ENCODE data around the gene CHST5. TPM values are rescaled to one million over a fixed set of nuclear protein-coding genes. Genes with fewer than 3 reads are reported as not detected.
A peak's percentile ranks its signal among the peaks of the same experiment; 100 is the strongest.
"Not testable (repeated sequence)": the region's sequence is repeated elsewhere in the genome, so short reads cannot be mapped to it uniquely, and the experiment has no call there.

The CHST5 gene
- total and polyA plus RNA-seq, 2 of the 13 experiments (the other 11 are each of a cell fraction or from before 2014, with no cell fraction given) = 0.05 TPM; not detected in 1

DNA sequence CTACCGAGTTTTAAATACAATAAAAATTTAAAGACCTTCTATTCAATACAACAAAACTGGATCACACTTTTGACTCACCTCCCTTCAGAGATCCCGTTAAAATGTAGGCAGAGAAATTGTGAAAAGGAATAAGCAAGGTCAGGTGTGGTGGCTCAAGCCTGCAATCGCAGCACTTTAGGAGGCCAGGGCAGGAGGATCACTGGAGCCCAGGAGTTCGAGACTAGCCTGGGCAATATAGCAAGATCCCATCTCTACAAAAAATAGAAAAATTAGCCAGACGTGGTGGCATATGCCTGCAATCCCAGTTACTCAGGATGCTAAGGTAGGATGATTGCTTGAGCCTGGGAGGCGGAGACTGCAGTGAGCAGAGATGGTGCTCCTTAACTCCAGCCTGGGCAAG is 16.7 kb downstream of the CHST5 start:
- Histone ChIP-seq H3K27me3 (ENCODE audit: control insufficient read depth in 1 of 2, insufficient read depth in 2 of 2, low read length in 2 of 2) (no peaks in the 10 kb centered on the region), H3K4me1 (ENCODE audit: insufficient read depth, low read length) (peaks cover 10% of the 10 kb centered on the region), H2AFZ (ENCODE audit: low read length) (no peak overlapping the region), H3K9ac (ENCODE audit: insufficient read depth, low read depth, low read length) (no peak overlapping the region), H3K9me3 (ENCODE audit: low read length) (no peaks in the 10 kb centered on the region), H3K4me2 (ENCODE audit: low read depth, low read length) (no peak overlapping the region), H3K27ac (ENCODE audit: extremely low read length, insufficient read depth, low read length) (no peak overlapping the region), H3K4me3 (replicated peaks in 1 of 3; ENCODE audit: insufficient read depth in 1 of 3, low read depth in 2 of 3, low read length in 3 of 3) (no peak overlapping the region), H3K36me3 (replicated peaks in 1 of 2; ENCODE audit: control insufficient read depth in 1 of 2, insufficient read depth in 2 of 2, low read length in 2 of 2) (no peaks in the 10 kb centered on the region), H3K79me2 (ENCODE audit: insufficient read depth, low read length) (no peaks in the 10 kb centered on the region), H4K20me1 (ENCODE audit: insufficient read depth, low read length) (no peaks in the 10 kb centered on the region)
- ATAC-seq (no peak), DNase-seq (ENCODE audit: low spot score) (no peak), FAIRE-seq (no peak)
- in situ Hi-C loops (cut with HindIII; ENCODE audit: extremely low pct_ligation_motif_present, low pct_unique_long_range_greater_than_20kb) (loop anchor here (5.0 kb wide), 1 partner anchor 47 kb away; no protein-coding TSS in a partner anchor), intact Hi-C loops (cut with micrococcal nuclease; ENCODE audit: unreplicated experiment) (loop anchor here (5.0 kb wide), 1 partner anchor 48 kb away; the partner anchor contains the start of gene GABARAPL2)
- CTCF ChIA-PET (ENCODE audit: low intra/inter-chr PET ratio, low total read pairs) = no interaction called here
- POLR2A ChIA-PET = no interaction called here
- 56% methylated on average over 6 of the region's 6 CpGs for WGBS (ENCODE audit: low lambda C conversion rate)
- TF ChIP-seq NKX3-1 (CRISPR knock-in tag; IDR thresholded peaks at IDR 0.05) (no peak), ZNF121 (CRISPR knock-in tag; IDR thresholded peaks at IDR 0.05) (peak; percentile 76), ZNF770 (CRISPR knock-in tag; IDR thresholded peaks at IDR 0.05) (peak; percentile 66)
- BruUV-seq (replicated peaks) = no TSS peak

GRCh38 chr16:75516189-75516966 is 19.5 kb downstream of the CHST5 start:
- peak overlapping the region; percentile 73 to 97 (median 95) for H3K4me3 ChIP-seq (replicated peaks in 1 of 3; ENCODE audit: insufficient read depth in 1 of 3, low read depth in 2 of 3, low read length in 3 of 3)
- ChIA-PET CTCF (ENCODE audit: low intra/inter-chr PET ratio, low total read pairs) (interaction anchor here (1.5 to 3.1 kb wide), 3 partner anchors 35 to 51 kb away, joined by 5 to 31 read pairs (median 19); partner anchors contain the start of gene TMEM170A), POLR2A (interaction anchor here (0.8 to 2.0 kb wide), 17 partner anchors 12 to 211 kb away, joined by 3 to 20 read pairs (median 6); partner anchors contain the start of genes ADAT1, CFDP1, GABARAPL2 and KARS1)
- peak overlapping the region; percentile 81 for H3K4me2 ChIP-seq (ENCODE audit: low read depth, low read length)
- H3K4me1 ChIP-seq (ENCODE audit: insufficient read depth, low read length); DNase-seq (ENCODE audit: low spot score); H3K79me2 ChIP-seq (ENCODE audit: insufficient read depth, low read length); H3K27me3 ChIP-seq (ENCODE audit: control insufficient read depth in 1 of 2, insufficient read depth in 2 of 2, low read length in 2 of 2); H3K36me3 ChIP-seq (replicated peaks in 1 of 2; ENCODE audit: control insufficient read depth in 1 of 2, insufficient read depth in 2 of 2, low read length in 2 of 2); H3K9me3 ChIP-seq (ENCODE audit: low read length); H4K20me1 ChIP-seq (ENCODE audit: insufficient read depth, low read length); H2AFZ ChIP-seq (ENCODE audit: low read length): not testable (repeated sequence)
- peak; percentile 63 for FAIRE-seq
- WGBS (ENCODE audit: low lambda C conversion rate) = 2% methylated on average over 18 of the region's 42 CpGs
- in situ Hi-C loops (cut with HindIII; ENCODE audit: extremely low pct_ligation_motif_present, low pct_unique_long_range_greater_than_20kb) = loop anchor here (5.0 kb wide), 1 partner anchor 44 kb away; no protein-coding TSS in a partner anchor
- H3K27ac ChIP-seq (ENCODE audit: extremely low read length, insufficient read depth, low read length) = peak overlapping the region; percentile 77
- H3K9ac ChIP-seq (ENCODE audit: insufficient read depth, low read depth, low read length) = peak overlapping the region; percentile 95
- BruUV-seq (replicated peaks) = TSS peak; percentile 82
- intact Hi-C loops (cut with micrococcal nuclease; ENCODE audit: unreplicated experiment) = loop anchor here (2.0 to 5.0 kb wide), 2 partner anchors 51 to 106 kb away; partner anchors contain the start of genes ADAT1 and GABARAPL2
- peak; percentile 67 for ATAC-seq
- TF ChIP-seq ZNF841 (CRISPR knock-in tag; IDR thresholded peaks at IDR 0.05; ENCODE audit: borderline replicate concordance) (0 out of 2 replicates have a peak, but pooled peaks have one; percentile 15), CENPT (CRISPR knock-in tag; IDR thresholded peaks at IDR 0.05; ENCODE audit: low read depth) (0 out of 2 replicates have a peak, but pooled peaks have one; percentile 6), WIZ (CRISPR knock-in tag; IDR thresholded peaks at IDR 0.05) (peak; percentile 73; the same call in 1 of the 2 replicates), ZBTB42 (CRISPR knock-in tag; IDR thresholded peaks at IDR 0.05) (peak; percentile 55; the same call in 1 of the 2 replicates)
- TF ChIP-seq, protein P1, sequence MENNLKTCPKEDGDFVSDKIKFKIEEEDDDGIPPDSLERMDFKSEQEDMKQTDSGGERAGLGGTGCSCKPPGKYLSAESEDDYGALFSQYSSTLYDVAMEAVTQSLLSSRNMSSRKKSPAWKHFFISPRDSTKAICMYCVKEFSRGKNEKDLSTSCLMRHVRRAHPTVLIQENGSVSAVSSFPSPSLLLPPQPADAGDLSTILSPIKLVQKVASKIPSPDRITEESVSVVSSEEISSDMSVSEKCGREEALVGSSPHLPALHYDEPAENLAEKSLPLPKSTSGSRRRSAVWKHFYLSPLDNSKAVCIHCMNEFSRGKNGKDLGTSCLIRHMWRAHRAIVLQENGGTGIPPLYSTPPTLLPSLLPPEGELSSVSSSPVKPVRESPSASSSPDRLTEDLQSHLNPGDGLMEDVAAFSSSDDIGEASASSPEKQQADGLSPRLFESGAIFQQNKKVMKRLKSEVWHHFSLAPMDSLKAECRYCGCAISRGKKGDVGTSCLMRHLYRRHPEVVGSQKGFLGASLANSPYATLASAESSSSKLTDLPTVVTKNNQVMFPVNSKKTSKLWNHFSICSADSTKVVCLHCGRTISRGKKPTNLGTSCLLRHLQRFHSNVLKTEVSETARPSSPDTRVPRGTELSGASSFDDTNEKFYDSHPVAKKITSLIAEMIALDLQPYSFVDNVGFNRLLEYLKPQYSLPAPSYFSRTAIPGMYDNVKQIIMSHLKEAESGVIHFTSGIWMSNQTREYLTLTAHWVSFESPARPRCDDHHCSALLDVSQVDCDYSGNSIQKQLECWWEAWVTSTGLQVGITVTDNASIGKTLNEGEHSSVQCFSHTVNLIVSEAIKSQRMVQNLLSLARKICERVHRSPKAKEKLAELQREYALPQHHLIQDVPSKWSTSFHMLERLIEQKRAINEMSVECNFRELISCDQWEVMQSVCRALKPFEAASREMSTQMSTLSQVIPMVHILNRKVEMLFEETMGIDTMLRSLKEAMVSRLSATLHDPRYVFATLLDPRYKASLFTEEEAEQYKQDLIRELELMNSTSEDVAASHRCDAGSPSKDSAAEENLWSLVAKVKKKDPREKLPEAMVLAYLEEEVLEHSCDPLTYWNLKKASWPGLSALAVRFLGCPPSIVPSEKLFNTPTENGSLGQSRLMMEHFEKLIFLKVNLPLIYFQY (CRISPR knock-in tag; IDR thresholded peaks at IDR 0.05; ENCODE audit: borderline replicate concordance) = 0 out of 2 replicates have a peak, but pooled peaks have one; percentile 60

Measured in HepG2 (cell line).